ENCODE measurements around the gene NMNAT2. TPM values are rescaled to one million over a fixed set of nuclear protein-coding genes. Genes with fewer than 3 reads are reported as not detected.
A peak's percentile ranks its signal among the peaks of the same experiment; 100 is the strongest.
"Not testable (repeated sequence)": the region's sequence is repeated elsewhere in the genome, so short reads cannot be mapped to it uniquely, and the experiment has no call there.

NMNAT2 gene
- total and polyA plus RNA-seq, 2 donors from 2014 or later: 0.17 to 2.0 TPM

GRCh38 chr1:183435497-183435896 is 17.3 kb upstream of the NMNAT2 start:
- DNase-seq (peak in 1 of 5 donors; percentile 3), FAIRE-seq (no peak)
- no peaks in the 10 kb centered on the region for H3K4me1 ChIP-seq (ENCODE audit: control insufficient read depth in 2 of 3, insufficient read depth in 2 of 3, low read depth in 1 of 3, low read length in 3 of 3)
- intact Hi-C loops (cut with DNase I): no loop called here
- TF ChIP-seq, protein P1, sequence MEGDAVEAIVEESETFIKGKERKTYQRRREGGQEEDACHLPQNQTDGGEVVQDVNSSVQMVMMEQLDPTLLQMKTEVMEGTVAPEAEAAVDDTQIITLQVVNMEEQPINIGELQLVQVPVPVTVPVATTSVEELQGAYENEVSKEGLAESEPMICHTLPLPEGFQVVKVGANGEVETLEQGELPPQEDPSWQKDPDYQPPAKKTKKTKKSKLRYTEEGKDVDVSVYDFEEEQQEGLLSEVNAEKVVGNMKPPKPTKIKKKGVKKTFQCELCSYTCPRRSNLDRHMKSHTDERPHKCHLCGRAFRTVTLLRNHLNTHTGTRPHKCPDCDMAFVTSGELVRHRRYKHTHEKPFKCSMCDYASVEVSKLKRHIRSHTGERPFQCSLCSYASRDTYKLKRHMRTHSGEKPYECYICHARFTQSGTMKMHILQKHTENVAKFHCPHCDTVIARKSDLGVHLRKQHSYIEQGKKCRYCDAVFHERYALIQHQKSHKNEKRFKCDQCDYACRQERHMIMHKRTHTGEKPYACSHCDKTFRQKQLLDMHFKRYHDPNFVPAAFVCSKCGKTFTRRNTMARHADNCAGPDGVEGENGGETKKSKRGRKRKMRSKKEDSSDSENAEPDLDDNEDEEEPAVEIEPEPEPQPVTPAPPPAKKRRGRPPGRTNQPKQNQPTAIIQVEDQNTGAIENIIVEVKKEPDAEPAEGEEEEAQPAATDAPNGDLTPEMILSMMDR (IDR thresholded peaks at IDR 0.05; ENCODE audit: borderline replicate concordance, extremely low read depth, insufficient read depth): no peak
- no peak overlapping the region for H3K27ac ChIP-seq (ENCODE audit: low read depth in 2 of 2, low read length in 2 of 2)
- H3K36me3 ChIP-seq (ENCODE audit: control insufficient read depth in 2 of 3, insufficient read depth in 3 of 3, low read length in 3 of 3): no peaks in the 10 kb centered on the region
- no peak overlapping the region for H3K9ac ChIP-seq (ENCODE audit: low read length in 3 of 3)
- no peaks in the 10 kb centered on the region for H3K27me3 ChIP-seq (ENCODE audit: control insufficient read depth, insufficient read depth, low read length)
- H3K4me3 ChIP-seq (ENCODE audit: low read length in 3 of 3): no peak overlapping the region
- H3K9me3 ChIP-seq (ENCODE audit: control insufficient read depth in 2 of 3, insufficient read depth in 1 of 3, low read length in 3 of 3): no peaks in the 10 kb centered on the region

GRCh38 chr1:183433703-183434102 is 15.5 kb upstream of the NMNAT2 start:
- H3K9ac ChIP-seq (ENCODE audit: low read length in 3 of 3): no peak overlapping the region
- no peaks in the 10 kb centered on the region for H3K27me3 ChIP-seq (ENCODE audit: control insufficient read depth, insufficient read depth, low read length)
- no peaks in the 10 kb centered on the region for H3K9me3 ChIP-seq (ENCODE audit: control insufficient read depth in 2 of 3, insufficient read depth in 1 of 3, low read length in 3 of 3)
- no peak overlapping the region for H3K27ac ChIP-seq (ENCODE audit: low read depth in 2 of 2, low read length in 2 of 2)
- DNase-seq (no peak), FAIRE-seq (no peak)
- intact Hi-C loops (cut with DNase I): no loop called here
- H3K4me3 ChIP-seq (ENCODE audit: low read length in 3 of 3): no peak overlapping the region
- H3K4me1 ChIP-seq (ENCODE audit: control insufficient read depth in 2 of 3, insufficient read depth in 2 of 3, low read depth in 1 of 3, low read length in 3 of 3): no peaks in the 10 kb centered on the region
- no peaks in the 10 kb centered on the region for H3K36me3 ChIP-seq (ENCODE audit: control insufficient read depth in 2 of 3, insufficient read depth in 3 of 3, low read length in 3 of 3)
- TF ChIP-seq, protein P1 (IDR thresholded peaks at IDR 0.05; ENCODE audit: borderline replicate concordance, extremely low read depth, insufficient read depth): no peak

DNA sequence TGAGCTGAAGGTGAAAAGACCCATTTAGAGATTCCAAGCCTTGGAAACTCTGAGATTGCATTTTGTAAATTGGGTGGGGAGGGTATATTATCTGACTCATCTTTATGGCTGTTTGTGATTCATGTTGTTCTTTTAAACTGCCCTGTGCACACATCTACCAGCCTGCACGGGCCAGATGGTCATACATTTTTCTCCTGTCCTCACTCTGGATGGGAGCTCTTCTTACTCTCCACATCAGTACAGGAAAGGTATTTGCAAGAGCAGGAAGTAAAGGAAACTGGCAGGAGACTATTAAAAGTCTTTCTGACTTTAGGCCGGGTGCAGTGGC is 14.3 kb upstream of the NMNAT2 start:
- TF ChIP-seq, protein P1 (IDR thresholded peaks at IDR 0.05; ENCODE audit: borderline replicate concordance, extremely low read depth, insufficient read depth): no peak
- FAIRE-seq: no peak

DNA sequence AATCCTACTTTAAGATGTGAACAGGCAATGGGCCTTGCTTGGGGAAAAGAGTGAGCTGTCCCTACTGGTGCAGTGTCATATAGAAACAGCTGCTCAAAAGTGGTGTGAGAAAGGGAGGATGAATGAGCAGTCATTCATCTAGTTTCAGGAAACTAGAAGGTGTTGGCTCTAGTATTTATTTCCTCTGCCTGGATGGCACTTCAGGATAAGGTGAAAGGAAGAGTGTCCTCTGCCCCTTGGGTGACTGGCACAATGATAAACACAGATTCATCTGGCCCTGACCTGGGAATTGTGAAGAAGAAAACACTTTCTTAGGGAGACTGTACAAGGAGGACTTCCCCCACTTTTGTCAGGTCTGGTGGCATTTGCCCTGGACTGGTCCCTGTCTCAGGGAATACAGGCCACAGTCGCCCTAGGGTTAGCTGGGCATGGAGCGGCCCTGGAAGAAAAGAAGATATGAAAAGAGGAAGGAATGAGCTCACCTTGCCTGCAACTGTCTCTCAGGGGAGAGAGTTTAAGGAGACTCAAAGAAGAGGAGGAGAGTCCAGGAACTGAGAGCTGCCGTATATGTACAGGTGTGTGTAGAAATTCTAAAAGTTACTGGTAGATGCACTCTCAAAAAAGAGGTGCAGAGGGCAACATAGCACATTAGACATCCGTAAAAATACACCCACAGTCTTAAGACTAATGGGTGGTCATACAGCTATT is 13.8 kb upstream of the NMNAT2 start:
- FAIRE-seq: no peak
- H3K27ac ChIP-seq (ENCODE audit: low read depth in 2 of 2, low read length in 2 of 2): no peak overlapping the region
- H3K27me3 ChIP-seq (ENCODE audit: control insufficient read depth, insufficient read depth, low read length): no peaks in the 10 kb centered on the region
- H3K4me3 ChIP-seq (ENCODE audit: low read length in 3 of 3): no peak overlapping the region
- no peak for DNase-seq
- no peaks in the 10 kb centered on the region for H3K36me3 ChIP-seq (ENCODE audit: control insufficient read depth in 2 of 3, insufficient read depth in 3 of 3, low read length in 3 of 3)
- no peaks in the 10 kb centered on the region for H3K4me1 ChIP-seq (ENCODE audit: control insufficient read depth in 2 of 3, insufficient read depth in 2 of 3, low read depth in 1 of 3, low read length in 3 of 3)
- no peaks in the 10 kb centered on the region for H3K9me3 ChIP-seq (ENCODE audit: control insufficient read depth in 2 of 3, insufficient read depth in 1 of 3, low read length in 3 of 3)
- intact Hi-C loops (cut with DNase I): no loop called here
- H3K9ac ChIP-seq (ENCODE audit: low read length in 3 of 3): no peak overlapping the region
- TF ChIP-seq, protein P1 (IDR thresholded peaks at IDR 0.05; ENCODE audit: borderline replicate concordance, extremely low read depth, insufficient read depth): no peak

More for the DNA sequence above, 14.3 kb upstream of the NMNAT2 start:
- Histone ChIP-seq H3K27me3 (ENCODE audit: control insufficient read depth, insufficient read depth, low read length) (no peaks in the 10 kb centered on the region), H3K27ac (ENCODE audit: low read depth in 2 of 2, low read length in 2 of 2) (no peak overlapping the region), H3K9ac (ENCODE audit: low read length in 3 of 3) (no peak overlapping the region), H3K9me3 (ENCODE audit: control insufficient read depth in 2 of 3, insufficient read depth in 1 of 3, low read length in 3 of 3) (no peaks in the 10 kb centered on the region), H3K4me3 (ENCODE audit: low read length in 3 of 3) (no peak overlapping the region), H3K36me3 (ENCODE audit: control insufficient read depth in 2 of 3, insufficient read depth in 3 of 3, low read length in 3 of 3) (no peaks in the 10 kb centered on the region), H3K4me1 (ENCODE audit: control insufficient read depth in 2 of 3, insufficient read depth in 2 of 3, low read depth in 1 of 3, low read length in 3 of 3) (no peaks in the 10 kb centered on the region)
- intact Hi-C loops (cut with DNase I): no loop called here
- no peak for DNase-seq

- H3K9me3 ChIP-seq (ENCODE audit: control insufficient read depth in 2 of 3, insufficient read depth in 1 of 3, low read length in 3 of 3); H3K9ac ChIP-seq (ENCODE audit: low read length in 3 of 3); H3K27me3 ChIP-seq (ENCODE audit: control insufficient read depth, insufficient read depth, low read length); H3K27ac ChIP-seq (ENCODE audit: low read depth in 2 of 2, low read length in 2 of 2); H3K4me1 ChIP-seq (ENCODE audit: control insufficient read depth in 2 of 3, insufficient read depth in 2 of 3, low read depth in 1 of 3, low read length in 3 of 3); H3K36me3 ChIP-seq (ENCODE audit: control insufficient read depth in 2 of 3, insufficient read depth in 3 of 3, low read length in 3 of 3); DNase-seq; FAIRE-seq; H3K4me3 ChIP-seq (ENCODE audit: low read length in 3 of 3); intact Hi-C loops (cut with DNase I): not testable (repeated sequence)
These were observed 9.4 kb upstream of the NMNAT2 start for GRCh38 chr1:183427591-183427990.
